GM23338 (cell line): ENCODE measurements around the gene ROR1. TPM values are rescaled to one million over a fixed set of nuclear protein-coding genes. Genes with fewer than 3 reads are reported as not detected.

Experiments
- ATAC-seq: fragments of 200-7000 bp; cut with Tn5 transposase; 3 replicates; pipeline ENCODE4 v1.9.1; 2020
- DNase-seq: peaks from one replicate; pipeline ENCODE4 v3.0.0-alpha.2; 2015; ENCODE audit warnings: low spot score
- H2AFZ ChIP-seq: fragments of 200-600 bp; sonication (generic); 2 replicates; pipeline ENCODE4 v1.8.0; 2016; ENCODE audit warnings: antibody characterized with exemption, mild to moderate bottlenecking, moderate library complexity
- H3F3A ChIP-seq: fragments of 200-600 bp; sonication (generic); replicated peaks from 2 replicates; pipeline ENCODE4 v1.8.0; 2017; ENCODE audit warnings: antibody characterized with exemption, mixed run types, low read depth
- H3K27ac ChIP-seq: fragments of 200-600 bp; sonication (generic); 2 replicates; pipeline ENCODE4 v1.6.1; 2016; ENCODE audit warnings: low read depth
- H3K27me3 ChIP-seq: fragments of 200-600 bp; sonication (generic); 2 replicates; pipeline ENCODE4 v1.8.0; 2016; ENCODE audit warnings: mild to moderate bottlenecking, mixed run types, moderate library complexity; ENCODE audit not compliant: insufficient read depth
- H3K36me3 ChIP-seq: fragments of 200-600 bp; sonication (generic); 2 replicates; pipeline ENCODE4 v1.8.0; 2016; ENCODE audit warnings: mild to moderate bottlenecking; ENCODE audit not compliant: insufficient read depth
- H3K4me1 ChIP-seq: fragments of 200-600 bp; sonication (generic); 2 replicates; pipeline ENCODE4 v1.8.0; 2016; ENCODE audit warnings: mild to moderate bottlenecking, moderate library complexity; ENCODE audit not compliant: insufficient read depth
- H3K4me2 ChIP-seq: fragments of 200-600 bp; sonication (generic); 2 replicates; pipeline ENCODE4 v1.7.1; 2017; ENCODE audit warnings: mixed run types
- H3K4me3 ChIP-seq: fragments of 200-600 bp; sonication (generic); 2 replicates; pipeline ENCODE4 v1.6.1; 2016; ENCODE audit warnings: mixed run types
- H3K79me2 ChIP-seq: fragments of 200-600 bp; sonication (generic); replicated peaks from 2 replicates; pipeline ENCODE4 v1.8.0; 2017; ENCODE audit warnings: mild to moderate bottlenecking; ENCODE audit not compliant: insufficient read depth
- H3K9me2 ChIP-seq: fragments of 200-600 bp; sonication (generic); 2 replicates; pipeline ENCODE4 v1.8.0; 2017; ENCODE audit not compliant: insufficient read depth
- H4K20me1 ChIP-seq: fragments of 200-600 bp; sonication (generic); replicated peaks from 2 replicates; pipeline ENCODE4 v1.8.0; 2017; ENCODE audit warnings: mild to moderate bottlenecking; ENCODE audit not compliant: insufficient read depth
- H3K27ac Mint-ChIP-seq: 2 replicates; pipeline ENCODE4 v1.8.0; 2020; ENCODE audit warnings: inconsistent platforms, mild to moderate bottlenecking, moderate library complexity, mixed read lengths
- H3K27me3 Mint-ChIP-seq: 3 replicates; pipeline ENCODE4 v1.8.0; 2022; ENCODE audit warnings: low read depth, mild to moderate bottlenecking, moderate library complexity, mixed read lengths, inconsistent platforms; ENCODE audit not compliant: insufficient read depth, poor library complexity
- H3K36me3 Mint-ChIP-seq: 3 replicates; pipeline ENCODE4 v1.8.0; 2021; ENCODE audit warnings: low read depth, mild to moderate bottlenecking, inconsistent platforms, moderate library complexity, mixed read lengths
- H3K4me1 Mint-ChIP-seq: 3 replicates; pipeline ENCODE4 v1.8.0; 2020; ENCODE audit warnings: mild to moderate bottlenecking, inconsistent platforms, mixed read lengths
- H3K4me3 Mint-ChIP-seq: 3 replicates; pipeline ENCODE4 v1.8.0; 2021; ENCODE audit warnings: moderate library complexity, mild to moderate bottlenecking, inconsistent platforms, mixed read lengths
- H3K9me3 Mint-ChIP-seq: 3 replicates; pipeline ENCODE4 v1.8.0; 2020; ENCODE audit warnings: moderate library complexity, mild to moderate bottlenecking, inconsistent platforms, mixed read lengths
- CREB1 ChIP-seq: fragments of 250-450 bp; sonication (Bioruptor Pico); IDR thresholded peaks from 2 replicates; pipeline ENCODE4 v1.5.0; 2020; ENCODE audit warnings: low read depth, mild to moderate bottlenecking, moderate library complexity
- EZH2 ChIP-seq: fragments of 200-600 bp; sonication (generic); IDR thresholded peaks from one replicate; pipeline ENCODE4 v1.8.0; 2017; ENCODE audit warnings: antibody characterized with exemption, mild to moderate bottlenecking, low read depth; ENCODE audit not compliant: unreplicated experiment
- EZH2phosphoT487 ChIP-seq: fragments of 200-600 bp; sonication (generic); IDR thresholded peaks from one replicate; pipeline ENCODE4 v1.8.1; 2018; ENCODE audit warnings: antibody characterized with exemption; ENCODE audit not compliant: unreplicated experiment
- NANOG ChIP-seq: IDR thresholded peaks from 2 replicates; pipeline ENCODE4 v1.6.1; 2016; ENCODE audit warnings: antibody characterized with exemption, borderline replicate concordance
- POLR2AphosphoS5 ChIP-seq: IDR thresholded peaks from 2 replicates; pipeline ENCODE4 v1.6.1; 2016; ENCODE audit warnings: antibody characterized with exemption, low read depth
- STAT1 ChIP-seq: IDR thresholded peaks from one replicate; pipeline ENCODE4 v1.6.1; 2016; ENCODE audit warnings: antibody characterized with exemption; ENCODE audit not compliant: unreplicated experiment
- ZNF114 ChIP-seq: fragments of 250-450 bp; sonication (Bioruptor Pico); IDR thresholded peaks from 2 replicates; pipeline ENCODE4 v1.5.0; 2020; ENCODE audit warnings: mild to moderate bottlenecking, moderate library complexity
- polyA plus RNA-seq: library from polyadenylated mRNA; unstranded; fragments of >200 nt; fragmentation: Nextera tagmentation; extraction: Ambion mirVana; gene quantifications from 2 replicates; pipeline ENCODE4 v1.2.1, GENCODE V29; 2016
- total RNA-seq: library from RNA; depleted of rRNA; stranded (reverse); fragments of >200 nt; shearing (Covaris generic); gene quantifications from 2 replicates; pipeline ENCODE4 v1.2.3, GENCODE V29; 2014
- TF ChIP-seq, protein P1 (sequence below): IDR thresholded peaks from one replicate; pipeline ENCODE4 v1.6.1; 2018; ENCODE audit warnings: antibody characterized with exemption; ENCODE audit not compliant: unreplicated experiment
- TF ChIP-seq, protein P2 (sequence below): IDR thresholded peaks from 2 replicates; pipeline ENCODE4 v1.6.1; 2016; ENCODE audit warnings: antibody characterized with exemption

ROR1 gene
- total and polyA plus RNA-seq, 2 experiments from 2014 or later = 59.7 to 96.0 TPM

DNA sequence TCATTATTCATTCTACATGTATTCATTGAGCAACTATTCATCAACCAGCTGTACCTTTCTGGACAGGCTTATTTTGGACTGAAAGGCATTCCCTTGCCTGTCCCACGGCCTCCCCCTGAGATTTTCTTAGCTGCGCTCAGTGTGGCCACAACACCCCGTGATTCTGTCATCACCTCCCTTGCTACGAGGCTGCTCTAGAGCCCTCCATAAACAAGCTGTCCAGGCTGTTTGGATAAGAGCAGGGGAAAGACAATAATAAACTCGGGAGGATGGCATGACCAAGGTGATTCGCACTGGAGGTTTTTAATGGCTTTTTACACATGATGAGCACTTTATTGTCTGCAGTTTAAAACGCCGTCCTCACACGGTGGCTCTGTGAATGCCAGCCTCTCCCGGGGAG is 139.7 kb downstream of the ROR1 start:
- Histone ChIP-seq H3F3A (no peaks in the 10 kb centered on the region), H3K4me2 (peak overlapping the region; percentile 65), H3K36me3 (no peaks in the 10 kb centered on the region), H3K27me3 (no peaks in the 10 kb centered on the region), H3K9me2 (no peaks in the 10 kb centered on the region), H3K4me3 (no peak overlapping the region), H3K4me1 (peaks cover 60% of the 10 kb centered on the region), H4K20me1 (no peaks in the 10 kb centered on the region; the same call in 1 of the 2 replicates), H3K27ac (peak overlapping the region; percentile 61; the same call in 1 of the 2 replicates), H3K79me2 (peaks cover 98% of the 10 kb centered on the region), H2AFZ (no peak overlapping the region)
- Mint-ChIP-seq H3K36me3 (no peaks in the 10 kb centered on the region), H3K4me3 (no peak overlapping the region; the same call in 2 of the 3 replicates), H3K9me3 (no peaks in the 10 kb centered on the region), H3K27me3 (peaks cover 4% of the 10 kb centered on the region), H3K4me1 (peaks cover 91% of the 10 kb centered on the region), H3K27ac (peak overlapping the region; percentile 63)
- DNase-seq = no peak
- ATAC-seq = peak; percentile 6; the same call in 2 of the 3 replicates
- TF ChIP-seq EZH2phosphoT487 = no peak

DNA sequence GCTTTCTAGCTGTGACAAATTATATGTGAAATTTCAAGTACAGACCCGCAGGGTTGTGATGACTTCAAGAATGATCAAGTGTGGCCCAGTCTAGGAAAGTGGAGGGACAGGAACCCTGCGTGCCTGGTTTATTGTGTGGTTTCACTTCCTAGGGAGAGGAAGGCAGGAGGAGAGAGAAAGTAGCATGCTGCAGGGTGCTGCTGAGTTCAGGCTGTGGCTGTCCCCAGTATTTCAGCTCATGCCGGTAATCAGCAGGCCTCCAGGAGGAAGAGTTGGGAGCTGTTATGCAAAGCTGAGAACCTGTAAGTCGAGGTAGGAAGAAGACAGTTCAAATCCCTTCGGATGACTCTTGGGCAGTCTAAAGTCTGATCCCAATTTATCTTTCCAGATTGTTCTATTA is 140.4 kb downstream of the ROR1 start:
- TF ChIP-seq CREB1 (CRISPR knock-in tag) (no peak), ZNF114 (no peak), NANOG (no peak), STAT1 (no peak)
- H3K27me3 ChIP-seq = no peaks in the 10 kb centered on the region
- DNase-seq (no peak), ATAC-seq (peak; percentile 49)
- peak overlapping the region; percentile 61; the same call in 1 of the 2 replicates for H3K27ac ChIP-seq
- no peaks in the 10 kb centered on the region for H3K36me3 ChIP-seq
- H2AFZ ChIP-seq = no peak overlapping the region
- H3K4me1 ChIP-seq = peaks cover 60% of the 10 kb centered on the region
- peak overlapping the region; percentile 65 for H3K4me2 ChIP-seq
- peak overlapping the region; percentile 8; the same call in 1 of the 3 replicates for H3K4me3 Mint-ChIP-seq
- H3F3A ChIP-seq = no peaks in the 10 kb centered on the region
- H3K4me1 Mint-ChIP-seq = peaks cover 89% of the 10 kb centered on the region
- H4K20me1 ChIP-seq = no peaks in the 10 kb centered on the region; the same call in 1 of the 2 replicates
- H3K79me2 ChIP-seq = peaks cover 98% of the 10 kb centered on the region
- H3K9me3 Mint-ChIP-seq = no peaks in the 10 kb centered on the region
- H3K27ac Mint-ChIP-seq = peak overlapping the region; percentile 71
- H3K4me3 ChIP-seq = no peak overlapping the region
- H3K36me3 Mint-ChIP-seq = no peaks in the 10 kb centered on the region
- H3K27me3 Mint-ChIP-seq = peaks cover 4% of the 10 kb centered on the region
- no peaks in the 10 kb centered on the region for H3K9me2 ChIP-seq

DNA sequence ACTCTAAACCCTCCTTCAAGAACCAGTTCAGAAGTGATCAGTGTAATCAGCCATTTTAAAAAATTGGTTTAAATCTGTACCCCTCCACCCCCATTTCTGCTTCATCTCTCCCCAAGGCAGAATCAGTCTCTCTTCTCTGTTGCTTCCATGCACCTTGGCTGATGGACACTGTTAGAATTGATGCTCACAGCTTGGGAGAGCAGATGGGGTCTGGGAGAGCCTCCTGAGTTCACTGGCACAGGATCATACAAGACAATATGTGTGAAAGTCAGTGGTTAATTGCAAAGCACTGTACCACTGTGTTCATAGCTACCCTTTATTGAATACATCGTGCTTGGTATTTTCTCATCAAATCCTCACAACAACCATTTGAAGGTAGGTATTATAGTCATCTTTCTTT is 140.9 kb downstream of the ROR1 start:
- Histone ChIP-seq H3K4me3 (no peak overlapping the region), H4K20me1 (no peaks in the 10 kb centered on the region; the same call in 1 of the 2 replicates), H3K4me2 (0 out of 2 replicates have a peak overlapping the region, but pooled peaks have one; percentile 65), H3K79me2 (peaks cover 98% of the 10 kb centered on the region), H2AFZ (no peak overlapping the region), H3K27ac (no peak overlapping the region), H3K36me3 (no peaks in the 10 kb centered on the region), H3K27me3 (no peaks in the 10 kb centered on the region), H3F3A (no peaks in the 10 kb centered on the region), H3K4me1 (peaks cover 60% of the 10 kb centered on the region), H3K9me2 (no peaks in the 10 kb centered on the region)
- no peak for DNase-seq
- H3K36me3 Mint-ChIP-seq = no peaks in the 10 kb centered on the region
- peaks cover 4% of the 10 kb centered on the region for H3K27me3 Mint-ChIP-seq
- peaks cover 87% of the 10 kb centered on the region for H3K4me1 Mint-ChIP-seq
- no peaks in the 10 kb centered on the region for H3K9me3 Mint-ChIP-seq
- H3K27ac Mint-ChIP-seq = peak overlapping the region; percentile 65; the same call in 1 of the 2 replicates
- H3K4me3 Mint-ChIP-seq = no peak overlapping the region; the same call in 2 of the 3 replicates
- no peak for ATAC-seq
- TF ChIP-seq STAT1 = no peak
- TF ChIP-seq, protein P1, sequence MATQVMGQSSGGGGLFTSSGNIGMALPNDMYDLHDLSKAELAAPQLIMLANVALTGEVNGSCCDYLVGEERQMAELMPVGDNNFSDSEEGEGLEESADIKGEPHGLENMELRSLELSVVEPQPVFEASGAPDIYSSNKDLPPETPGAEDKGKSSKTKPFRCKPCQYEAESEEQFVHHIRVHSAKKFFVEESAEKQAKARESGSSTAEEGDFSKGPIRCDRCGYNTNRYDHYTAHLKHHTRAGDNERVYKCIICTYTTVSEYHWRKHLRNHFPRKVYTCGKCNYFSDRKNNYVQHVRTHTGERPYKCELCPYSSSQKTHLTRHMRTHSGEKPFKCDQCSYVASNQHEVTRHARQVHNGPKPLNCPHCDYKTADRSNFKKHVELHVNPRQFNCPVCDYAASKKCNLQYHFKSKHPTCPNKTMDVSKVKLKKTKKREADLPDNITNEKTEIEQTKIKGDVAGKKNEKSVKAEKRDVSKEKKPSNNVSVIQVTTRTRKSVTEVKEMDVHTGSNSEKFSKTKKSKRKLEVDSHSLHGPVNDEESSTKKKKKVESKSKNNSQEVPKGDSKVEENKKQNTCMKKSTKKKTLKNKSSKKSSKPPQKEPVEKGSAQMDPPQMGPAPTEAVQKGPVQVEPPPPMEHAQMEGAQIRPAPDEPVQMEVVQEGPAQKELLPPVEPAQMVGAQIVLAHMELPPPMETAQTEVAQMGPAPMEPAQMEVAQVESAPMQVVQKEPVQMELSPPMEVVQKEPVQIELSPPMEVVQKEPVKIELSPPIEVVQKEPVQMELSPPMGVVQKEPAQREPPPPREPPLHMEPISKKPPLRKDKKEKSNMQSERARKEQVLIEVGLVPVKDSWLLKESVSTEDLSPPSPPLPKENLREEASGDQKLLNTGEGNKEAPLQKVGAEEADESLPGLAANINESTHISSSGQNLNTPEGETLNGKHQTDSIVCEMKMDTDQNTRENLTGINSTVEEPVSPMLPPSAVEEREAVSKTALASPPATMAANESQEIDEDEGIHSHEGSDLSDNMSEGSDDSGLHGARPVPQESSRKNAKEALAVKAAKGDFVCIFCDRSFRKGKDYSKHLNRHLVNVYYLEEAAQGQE = no peak
- no peak for TF ChIP-seq EZH2
- no peak for TF ChIP-seq POLR2AphosphoS5
- TF ChIP-seq, protein P2, sequence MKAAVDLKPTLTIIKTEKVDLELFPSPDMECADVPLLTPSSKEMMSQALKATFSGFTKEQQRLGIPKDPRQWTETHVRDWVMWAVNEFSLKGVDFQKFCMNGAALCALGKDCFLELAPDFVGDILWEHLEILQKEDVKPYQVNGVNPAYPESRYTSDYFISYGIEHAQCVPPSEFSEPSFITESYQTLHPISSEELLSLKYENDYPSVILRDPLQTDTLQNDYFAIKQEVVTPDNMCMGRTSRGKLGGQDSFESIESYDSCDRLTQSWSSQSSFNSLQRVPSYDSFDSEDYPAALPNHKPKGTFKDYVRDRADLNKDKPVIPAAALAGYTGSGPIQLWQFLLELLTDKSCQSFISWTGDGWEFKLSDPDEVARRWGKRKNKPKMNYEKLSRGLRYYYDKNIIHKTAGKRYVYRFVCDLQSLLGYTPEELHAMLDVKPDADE = no peak
- no peak for TF ChIP-seq NANOG
- no peak for TF ChIP-seq EZH2phosphoT487
